Measurements from ENCODE around the gene AKR1C1. TPM values are rescaled to one million over a fixed set of nuclear protein-coding genes. Genes with fewer than 3 reads are reported as not detected.
"Not testable (repeated sequence)": the region's sequence is repeated elsewhere in the genome, so short reads cannot be mapped to it uniquely, and the experiment has no call there.

Gene AKR1C1
- total RNA-seq, 2 donors from 2014 or later = 0.32 to 0.71 TPM

DNA sequence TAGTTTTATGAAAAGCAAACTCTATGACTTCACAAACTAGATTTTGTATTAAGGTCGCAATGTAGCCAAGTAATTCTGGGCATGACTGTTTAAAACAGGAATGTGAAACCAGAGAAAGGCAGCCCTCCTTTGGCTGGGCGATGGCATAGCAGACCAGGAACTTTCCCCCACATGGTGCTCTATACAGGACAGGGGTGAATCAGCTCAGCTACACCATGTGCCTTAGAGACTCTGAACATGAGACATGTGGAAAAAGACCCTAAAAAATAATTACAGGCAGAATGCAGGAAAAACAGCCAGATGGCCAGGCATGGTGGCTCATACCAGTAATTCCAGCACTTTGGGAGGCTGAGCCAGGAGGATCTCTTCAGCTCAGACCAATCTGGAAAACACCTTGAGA lies 20.3 kb upstream of the AKR1C1 start:
- ATAC-seq (replicated peaks); H3K36me3 Mint-ChIP-seq (ENCODE audit: low read depth); H3K4me1 Mint-ChIP-seq; H3K27ac Mint-ChIP-seq; H3K4me3 Mint-ChIP-seq; H3K9me3 Mint-ChIP-seq: not testable (repeated sequence)
- peaks cover 10% of the 10 kb centered on the region for H3K27me3 Mint-ChIP-seq

DNA sequence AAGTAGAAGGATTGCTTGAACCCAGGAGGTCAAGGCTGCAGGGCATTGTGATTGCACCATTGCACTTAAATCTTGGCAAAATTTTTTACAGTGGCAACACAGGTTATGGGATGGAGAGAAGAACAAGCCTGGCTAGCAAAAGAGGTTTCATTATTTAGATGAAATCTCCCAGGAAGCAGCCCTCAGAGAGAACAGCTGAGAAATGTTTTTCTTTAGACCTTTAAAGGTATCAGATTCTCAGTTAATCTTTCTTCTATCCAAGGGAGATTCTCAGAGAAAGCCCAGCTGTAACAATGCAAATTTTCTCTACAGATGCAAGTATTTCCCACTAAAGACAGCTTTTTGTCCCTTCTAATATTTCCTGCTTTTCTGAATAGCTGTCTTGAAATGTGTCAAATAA lies 19.8 kb upstream of the AKR1C1 start:
- not testable (repeated sequence) for H3K9me3 Mint-ChIP-seq; ATAC-seq (replicated peaks); H3K27ac Mint-ChIP-seq; H3K36me3 Mint-ChIP-seq (ENCODE audit: low read depth); H3K4me1 Mint-ChIP-seq; H3K4me3 Mint-ChIP-seq; H3K27me3 Mint-ChIP-seq

- H3K4me3 Mint-ChIP-seq = no peak overlapping the region
- H3K27ac Mint-ChIP-seq = no peak overlapping the region
- no peaks in the 10 kb centered on the region for H3K36me3 Mint-ChIP-seq (ENCODE audit: low read depth)
- H3K4me1 Mint-ChIP-seq = no peaks in the 10 kb centered on the region
- peaks cover 5% of the 10 kb centered on the region for H3K27me3 Mint-ChIP-seq
- no peaks in the 10 kb centered on the region for H3K9me3 Mint-ChIP-seq
- no peak for ATAC-seq (replicated peaks)
These were observed 19.4 kb upstream of the AKR1C1 start for GRCh38 chr10:4943821-4944220.

GRCh38 chr10:4944841-4945240 lies 18.4 kb upstream of the AKR1C1 start:
- H3K9me3 Mint-ChIP-seq = no peaks in the 10 kb centered on the region
- ATAC-seq (replicated peaks) = no peak
- no peaks in the 10 kb centered on the region for H3K4me1 Mint-ChIP-seq
- no peaks in the 10 kb centered on the region for H3K36me3 Mint-ChIP-seq (ENCODE audit: low read depth)
- no peak overlapping the region for H3K27ac Mint-ChIP-seq
- H3K4me3 Mint-ChIP-seq = no peak overlapping the region
- H3K27me3 Mint-ChIP-seq = peaks cover 4% of the 10 kb centered on the region

DNA sequence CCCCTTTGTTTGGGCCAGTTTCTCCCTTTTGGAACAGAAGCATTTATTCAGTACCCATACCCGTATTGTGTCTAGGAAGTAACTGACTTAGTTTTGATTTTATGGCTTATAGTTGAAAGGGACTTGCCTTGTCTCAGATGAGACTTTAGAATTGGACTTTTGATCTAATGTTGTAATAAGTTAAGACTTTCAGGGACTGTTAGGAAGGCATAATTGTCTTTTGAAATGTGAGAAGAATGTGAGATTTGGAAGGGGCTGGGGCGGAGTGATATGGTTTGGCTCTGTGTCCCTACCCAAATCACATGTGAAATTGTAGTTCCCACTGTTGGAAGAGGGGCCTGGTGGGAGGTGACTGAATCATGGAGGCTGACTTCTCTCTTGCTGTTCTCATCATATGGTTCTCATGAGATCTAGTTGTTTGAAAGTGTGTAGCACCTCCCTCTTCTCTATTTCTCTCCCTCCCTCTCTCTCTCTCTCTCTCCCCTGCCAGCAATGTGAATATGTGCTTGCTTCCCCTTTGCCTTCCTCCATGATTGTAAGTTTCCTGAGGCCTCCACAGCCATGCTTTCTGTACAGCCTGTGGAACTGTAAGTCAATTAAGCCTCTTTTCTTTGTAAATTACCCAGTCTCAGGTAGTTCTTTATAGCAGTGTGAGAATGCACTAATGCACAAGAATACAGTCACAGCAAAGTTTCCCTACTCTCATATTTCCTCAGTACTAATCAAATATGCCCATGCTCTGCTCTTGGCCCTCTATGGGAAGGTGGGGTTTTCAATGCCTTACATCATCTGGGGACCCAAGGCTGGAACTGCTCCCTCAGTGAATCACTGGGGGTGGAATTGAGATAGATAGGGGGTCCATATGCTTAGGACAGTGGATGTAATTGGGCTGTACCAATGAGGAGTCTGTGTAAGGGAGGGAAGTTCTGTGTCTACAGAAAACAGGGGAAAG lies 17.2 kb upstream of the AKR1C1 start:
- Mint-ChIP-seq H3K4me3 (no peak overlapping the region), H3K9me3 (no peaks in the 10 kb centered on the region), H3K36me3 (ENCODE audit: low read depth) (no peaks in the 10 kb centered on the region), H3K27me3 (no peaks in the 10 kb centered on the region), H3K4me1 (no peaks in the 10 kb centered on the region), H3K27ac (no peak overlapping the region)
- no peak for ATAC-seq (replicated peaks)

GRCh38 chr10:4947039-4947634 lies 16.1 kb upstream of the AKR1C1 start:
- no peak for ATAC-seq (replicated peaks)
- H3K36me3 Mint-ChIP-seq (ENCODE audit: low read depth) = no peaks in the 10 kb centered on the region
- H3K9me3 Mint-ChIP-seq = no peaks in the 10 kb centered on the region

DNA sequence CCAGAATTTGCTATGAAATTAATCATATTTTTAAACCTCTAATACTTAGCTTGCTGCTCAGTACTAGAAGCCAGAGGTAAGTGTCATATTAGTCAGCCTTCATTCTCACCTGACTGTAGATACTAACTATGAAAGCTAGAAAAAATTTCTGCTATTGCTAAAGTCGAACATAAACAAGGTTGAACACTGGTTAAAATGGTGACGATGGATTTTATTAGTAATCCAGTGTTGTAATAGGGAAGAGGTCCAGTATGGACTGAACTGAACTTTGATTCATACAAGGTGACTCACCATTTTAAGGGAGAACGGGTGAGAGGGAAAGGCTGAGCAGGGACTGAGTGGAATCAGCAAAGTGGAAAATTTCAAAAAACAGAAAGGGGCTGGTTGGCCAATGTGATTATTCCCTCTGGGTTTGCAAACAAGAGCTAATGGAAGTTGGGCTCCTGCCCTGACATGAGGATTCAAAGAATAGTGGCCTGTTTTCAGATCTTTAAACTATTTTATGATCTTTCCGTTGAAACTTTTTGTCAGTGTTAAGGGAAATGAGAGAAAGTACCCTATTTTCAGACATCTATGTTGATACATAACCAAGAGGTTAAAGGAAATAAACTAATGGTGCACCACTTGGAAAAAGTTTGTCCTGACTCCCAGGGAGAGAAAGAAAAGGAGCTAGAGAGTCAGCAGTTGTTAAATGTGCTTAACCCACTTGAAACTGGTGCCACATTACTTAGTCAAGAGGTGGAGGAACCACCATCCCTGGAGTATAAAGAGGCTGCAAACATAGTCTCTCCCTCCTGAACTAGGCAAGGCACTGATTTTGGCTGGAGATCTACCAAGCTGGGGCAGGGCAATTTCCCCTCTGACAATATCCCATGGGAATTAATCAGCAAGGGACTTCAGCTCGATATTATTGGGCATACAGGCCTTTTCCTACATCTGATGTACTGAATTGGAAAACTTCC lies 15.3 kb upstream of the AKR1C1 start:
- H3K36me3 Mint-ChIP-seq (ENCODE audit: low read depth) = no peaks in the 10 kb centered on the region
- no peak for ATAC-seq (replicated peaks)
- H3K27me3 Mint-ChIP-seq = no peaks in the 10 kb centered on the region
- H3K4me1 Mint-ChIP-seq = no peaks in the 10 kb centered on the region
- H3K27ac Mint-ChIP-seq = no peak overlapping the region
- no peak overlapping the region for H3K4me3 Mint-ChIP-seq
- H3K9me3 Mint-ChIP-seq = no peaks in the 10 kb centered on the region

More at GRCh38 chr10:4947039-4947634, 16.1 kb upstream of the AKR1C1 start:
- Mint-ChIP-seq H3K4me1 (no peaks in the 10 kb centered on the region), H3K4me3 (no peak overlapping the region), H3K27me3 (no peaks in the 10 kb centered on the region), H3K27ac (no peak overlapping the region)

GRCh38 chr10:4951512-4952162 lies 11.6 kb upstream of the AKR1C1 start:
- not testable (repeated sequence) for H3K36me3 Mint-ChIP-seq (ENCODE audit: low read depth); H3K4me1 Mint-ChIP-seq; ATAC-seq (replicated peaks); H3K9me3 Mint-ChIP-seq; H3K27ac Mint-ChIP-seq; H3K4me3 Mint-ChIP-seq; H3K27me3 Mint-ChIP-seq

DNA sequence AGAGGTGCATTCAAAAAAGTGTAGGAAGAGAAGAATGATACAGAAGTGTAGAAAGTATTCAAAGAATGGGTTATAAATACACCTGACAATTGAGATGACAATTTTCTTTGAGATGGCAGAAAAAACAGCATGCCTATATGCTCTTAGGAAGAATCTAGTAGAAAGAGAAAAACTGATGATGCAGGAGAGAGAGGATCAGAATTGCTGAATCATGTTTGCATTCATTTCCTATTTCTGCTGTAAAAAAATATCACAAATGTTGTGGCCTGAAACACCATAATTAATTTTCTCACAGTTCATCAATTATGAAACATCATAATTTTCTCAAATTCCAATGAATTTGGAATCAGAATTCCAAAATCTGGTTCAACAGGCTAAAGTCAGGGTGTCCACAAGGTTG lies 9.8 kb upstream of the AKR1C1 start:
- no peaks in the 10 kb centered on the region for H3K27me3 Mint-ChIP-seq

GRCh38 chr10:4956088-4956487 lies 7.1 kb upstream of the AKR1C1 start:
- not testable (repeated sequence) for H3K4me3 Mint-ChIP-seq; H3K27ac Mint-ChIP-seq; H3K9me3 Mint-ChIP-seq; H3K4me1 Mint-ChIP-seq; H3K27me3 Mint-ChIP-seq; H3K36me3 Mint-ChIP-seq (ENCODE audit: low read depth); ATAC-seq (replicated peaks)

More for the DNA sequence above, 9.8 kb upstream of the AKR1C1 start:
- Mint-ChIP-seq H3K4me3 (no peak overlapping the region), H3K4me1 (no peaks in the 10 kb centered on the region), H3K9me3 (no peaks in the 10 kb centered on the region), H3K36me3 (ENCODE audit: low read depth) (no peaks in the 10 kb centered on the region), H3K27ac (no peak overlapping the region)
- ATAC-seq (replicated peaks) = no peak

DNA sequence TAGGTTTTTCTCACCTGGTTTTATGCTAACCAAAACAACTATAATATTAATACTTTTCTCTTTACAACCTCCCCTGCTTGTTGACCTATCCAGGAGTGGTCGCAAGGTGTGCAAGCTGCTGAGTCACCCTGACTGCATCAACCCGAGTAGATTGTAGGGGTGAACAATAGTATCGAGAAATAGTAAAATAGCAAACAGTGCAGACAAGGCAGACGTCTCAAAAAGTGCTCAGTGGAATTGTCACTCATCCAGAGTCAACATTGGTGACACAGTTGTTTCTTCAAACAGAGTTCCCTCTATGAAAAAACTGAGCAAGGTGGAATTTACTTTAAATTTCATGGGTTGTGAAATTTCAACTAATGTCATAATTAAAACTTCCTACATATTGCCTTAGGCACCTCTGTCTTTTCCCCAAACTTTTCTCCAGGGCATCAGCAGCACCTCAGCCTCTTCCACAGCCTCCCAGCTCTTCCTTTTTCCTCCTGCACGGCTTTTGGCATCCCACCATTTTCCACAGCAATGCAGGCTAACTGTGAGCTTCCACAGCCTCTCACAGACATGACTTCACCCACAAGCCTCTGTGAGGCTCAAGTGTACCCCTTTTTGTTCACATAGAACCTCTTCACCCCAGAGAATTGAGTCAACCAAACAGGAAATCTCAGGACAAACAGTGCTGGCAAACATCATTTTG lies 6.1 kb upstream of the AKR1C1 start:
- H3K4me1 Mint-ChIP-seq; H3K27ac Mint-ChIP-seq; H3K36me3 Mint-ChIP-seq (ENCODE audit: low read depth); ATAC-seq (replicated peaks); H3K4me3 Mint-ChIP-seq; H3K9me3 Mint-ChIP-seq; H3K27me3 Mint-ChIP-seq: not testable (repeated sequence)

DNA sequence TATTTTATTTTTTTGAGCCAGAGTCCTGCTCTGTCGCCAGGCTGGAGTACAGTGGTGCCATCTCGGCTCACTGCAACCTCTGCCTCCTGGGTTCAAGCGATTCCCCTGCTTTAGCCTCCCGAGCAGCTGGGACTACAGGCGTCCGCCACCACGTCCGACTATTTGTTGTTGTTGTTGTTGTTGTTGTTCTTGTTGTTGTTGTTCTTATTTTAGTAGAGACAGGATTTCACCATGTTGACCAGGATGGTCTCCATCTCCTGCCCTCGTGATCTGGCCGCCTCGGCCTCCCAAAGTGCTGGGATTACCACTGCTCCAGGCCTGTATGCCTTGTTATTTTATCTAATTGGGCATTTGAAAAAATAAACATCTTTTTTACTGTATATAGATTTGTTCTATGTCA lies 1.7 kb upstream of the AKR1C1 start:
- not testable (repeated sequence) for H3K9me3 Mint-ChIP-seq; H3K27me3 Mint-ChIP-seq; H3K27ac Mint-ChIP-seq; H3K4me1 Mint-ChIP-seq; H3K4me3 Mint-ChIP-seq; H3K36me3 Mint-ChIP-seq (ENCODE audit: low read depth); ATAC-seq (replicated peaks)

DNA sequence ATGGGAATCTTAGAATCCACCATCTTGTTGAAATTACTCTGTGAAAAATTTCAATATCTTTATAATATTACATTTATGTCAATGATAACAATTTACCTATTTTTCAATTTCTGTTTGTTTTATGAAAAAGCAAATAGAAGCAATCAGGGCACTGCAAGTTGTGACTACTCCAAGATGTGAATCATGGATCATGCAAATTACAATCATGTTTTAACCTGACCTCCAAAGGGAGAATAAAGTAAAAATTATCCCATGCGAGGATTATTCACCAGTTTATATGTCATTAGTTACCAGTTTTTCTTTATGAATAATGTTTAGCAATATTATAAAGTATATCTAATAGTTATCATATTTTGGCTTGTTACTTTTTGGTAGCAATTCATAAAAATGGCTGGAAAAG lies 907 bp upstream of the AKR1C1 start:
- not testable (repeated sequence) for H3K36me3 Mint-ChIP-seq (ENCODE audit: low read depth); H3K4me1 Mint-ChIP-seq; H3K27me3 Mint-ChIP-seq; H3K27ac Mint-ChIP-seq; H3K9me3 Mint-ChIP-seq; ATAC-seq (replicated peaks); H3K4me3 Mint-ChIP-seq

DNA sequence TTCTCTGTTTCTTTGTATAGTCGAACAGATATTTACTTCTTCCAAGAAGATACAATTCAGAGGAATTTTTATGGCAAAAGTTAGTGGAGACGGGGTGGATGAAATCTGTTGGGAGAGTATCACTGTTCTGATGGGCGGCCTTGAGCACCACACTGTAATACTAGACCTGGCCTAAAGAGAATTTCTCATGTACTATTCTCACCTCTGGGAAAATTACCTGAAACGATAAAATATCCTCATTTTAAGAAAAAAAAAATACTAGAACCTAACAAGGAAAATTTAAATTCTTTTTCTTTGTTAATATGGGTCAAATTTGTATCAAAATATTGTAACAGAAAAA lies 570 bp downstream of the AKR1C1 start:
- not testable (repeated sequence) for H3K27me3 Mint-ChIP-seq; H3K36me3 Mint-ChIP-seq (ENCODE audit: low read depth)

More for the DNA sequence above, 570 bp downstream of the AKR1C1 start:
- ATAC-seq (replicated peaks); H3K9me3 Mint-ChIP-seq; H3K4me3 Mint-ChIP-seq; H3K27ac Mint-ChIP-seq; H3K4me1 Mint-ChIP-seq: not testable (repeated sequence)

Data from activated T-helper 17 cell treated with anti-CD3 and anti-CD28 coated beads, Interleukin-2, amount 50 U/mL, for 72 hours (primary cell).